Endodermal cell (in vitro differentiated cells): Measurements from ENCODE around the gene CALM3. TPM values are rescaled to one million over a fixed set of nuclear protein-coding genes. Genes with fewer than 3 reads are reported as not detected.
A peak's percentile ranks its signal among the peaks of the same experiment; 100 is the strongest.

Source experiments
- DNase-seq: peaks from one replicate; pipeline ENCODE4 v3.0.0-alpha.2; 2017
- H3K27ac ChIP-seq: 2 replicates; pipeline ENCODE4 v1.5.1; 2013; ENCODE audit warnings: mild to moderate bottlenecking, low read depth, low read length, moderate library complexity
- H3K27me3 ChIP-seq: 2 replicates; pipeline ENCODE4 v1.6.1; 2013; ENCODE audit warnings: mild to moderate bottlenecking, low read length, moderate library complexity; ENCODE audit not compliant: insufficient read depth, control insufficient read depth, poor library complexity, severe bottlenecking
- H3K36me3 ChIP-seq: 2 replicates; pipeline ENCODE4 v1.7.0; 2013; ENCODE audit warnings: mild to moderate bottlenecking, low read length, moderate library complexity; ENCODE audit not compliant: control insufficient read depth, insufficient read depth
- H3K4me1 ChIP-seq: one replicate; pipeline ENCODE4 v1.7.0; 2013; ENCODE audit warnings: low read length; ENCODE audit not compliant: control insufficient read depth, insufficient read depth
- H3K4me3 ChIP-seq: 2 replicates; pipeline ENCODE4 v1.5.1; 2013; ENCODE audit warnings: mild to moderate bottlenecking, low read length, moderate library complexity
- H3K9ac ChIP-seq: 2 replicates; pipeline ENCODE4 v1.6.1; 2013; ENCODE audit warnings: mild to moderate bottlenecking, low read length, moderate library complexity; ENCODE audit not compliant: poor library complexity, severe bottlenecking; ENCODE audit errors: extremely low read depth
- H3K9me3 ChIP-seq: 2 replicates; pipeline ENCODE4 v1.6.1; 2013; ENCODE audit warnings: mild to moderate bottlenecking, low read length, moderate library complexity; ENCODE audit not compliant: control insufficient read depth
- H3K27ac Mint-ChIP-seq: 2 replicates; pipeline ENCODE4 v1.8.0; 2020; ENCODE audit warnings: mixed read lengths
- H3K27me3 Mint-ChIP-seq: 2 replicates; pipeline ENCODE4 v1.8.0; 2021; ENCODE audit warnings: mild to moderate bottlenecking, mixed read lengths; ENCODE audit not compliant: insufficient read depth
- H3K36me3 Mint-ChIP-seq: 2 replicates; pipeline ENCODE4 v1.8.0; 2020; ENCODE audit warnings: low read depth, mixed read lengths
- H3K4me1 Mint-ChIP-seq: 2 replicates; pipeline ENCODE4 v1.8.0; 2020; ENCODE audit warnings: mixed read lengths
- H3K4me3 Mint-ChIP-seq: 2 replicates; pipeline ENCODE4 v1.8.0; 2020; ENCODE audit warnings: mild to moderate bottlenecking, moderate library complexity, mixed read lengths
- H3K9me3 Mint-ChIP-seq: 2 replicates; pipeline ENCODE4 v1.8.0; 2020; ENCODE audit warnings: mild to moderate bottlenecking, mixed read lengths
- WGBS, 2 experiments: methylation state at CpG; one replicate each; pipeline versions ENCODE4 v1.1.5 to v1.1.7; 2013; ENCODE audit warnings: missing lambda C conversion rate in 2 of 2, mixed read lengths in 1 of 2; ENCODE audit not compliant: insufficient coverage in 1 of 2, insufficient read length in 1 of 2; 5-methylcytosine and 5-hydroxymethylcytosine counted together
- total RNA-seq, 2 donors: library from RNA; stranded (reverse); fragmentation: NEBNext Ultra II Directional in 1 of 2; extraction: Animal tissue kit (Norgen Biotek cat#: 25700) in 1 of 2; gene quantifications; 2 replicates in 1 of 2; 3 replicates in 1 of 2; pipeline ENCODE4 v1.2.1, GENCODE V29; 2021
- TF ChIP-seq, protein P1 (sequence below): fragments of 200-600 bp; sonication (generic); conservative IDR thresholded peaks from 2 replicates; pipeline ENCODE4 v1.5.0; 2021; ENCODE audit warnings: antibody characterized with exemption, mild to moderate bottlenecking

CALM3 gene
- total RNA-seq, 2 donors from 2014 or later, result 564 to 573 TPM

DNA sequence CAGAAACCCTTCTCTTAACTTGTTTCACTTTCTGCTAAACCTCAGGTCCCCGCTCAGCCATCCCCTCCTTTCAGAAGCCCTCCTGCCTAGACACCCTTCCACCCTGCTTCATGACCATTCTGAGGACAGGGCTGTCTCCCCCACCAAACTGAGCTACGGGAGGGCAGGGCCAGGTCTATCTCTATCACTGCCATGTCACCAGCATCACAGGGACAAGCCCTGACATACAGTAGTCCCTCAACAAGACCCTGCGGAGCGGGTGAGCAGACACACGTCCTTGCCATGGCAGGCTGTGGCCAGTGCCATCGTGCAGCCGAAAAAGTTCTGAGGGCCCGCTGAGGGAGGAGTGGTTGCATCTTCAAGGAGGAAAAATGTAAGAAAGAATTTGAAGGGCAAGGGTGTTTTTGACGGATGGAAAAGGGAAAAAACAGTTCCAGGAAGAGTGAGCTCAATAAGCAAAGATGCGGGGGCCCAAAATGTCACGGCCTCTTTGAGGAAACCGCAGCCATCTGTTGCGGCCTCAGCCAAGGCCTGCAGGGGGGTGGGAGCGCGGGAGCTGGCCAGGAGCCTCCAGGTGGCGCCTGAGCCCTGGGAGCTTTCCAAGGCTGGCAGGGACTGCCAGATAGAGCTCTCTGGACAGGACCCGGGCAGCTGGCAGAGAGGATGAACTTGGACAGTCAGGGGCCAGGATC is 15.6 kb downstream of the CALM3 start:
- Mint-ChIP-seq H3K27ac (no peak overlapping the region), H3K27me3 (peaks cover 2% of the 10 kb centered on the region), H3K4me3 (no peak overlapping the region), H3K36me3 (no peaks in the 10 kb centered on the region), H3K9me3 (no peaks in the 10 kb centered on the region), H3K4me1 (no peaks in the 10 kb centered on the region)
- Histone ChIP-seq H3K4me3 (no peak overlapping the region), H3K9ac (no peak overlapping the region), H3K36me3 (no peaks in the 10 kb centered on the region), H3K9me3 (no peaks in the 10 kb centered on the region), H3K27me3 (no peaks in the 10 kb centered on the region), H3K27ac (no peak overlapping the region), H3K4me1 (no peaks in the 10 kb centered on the region)
- TF ChIP-seq, protein P1, sequence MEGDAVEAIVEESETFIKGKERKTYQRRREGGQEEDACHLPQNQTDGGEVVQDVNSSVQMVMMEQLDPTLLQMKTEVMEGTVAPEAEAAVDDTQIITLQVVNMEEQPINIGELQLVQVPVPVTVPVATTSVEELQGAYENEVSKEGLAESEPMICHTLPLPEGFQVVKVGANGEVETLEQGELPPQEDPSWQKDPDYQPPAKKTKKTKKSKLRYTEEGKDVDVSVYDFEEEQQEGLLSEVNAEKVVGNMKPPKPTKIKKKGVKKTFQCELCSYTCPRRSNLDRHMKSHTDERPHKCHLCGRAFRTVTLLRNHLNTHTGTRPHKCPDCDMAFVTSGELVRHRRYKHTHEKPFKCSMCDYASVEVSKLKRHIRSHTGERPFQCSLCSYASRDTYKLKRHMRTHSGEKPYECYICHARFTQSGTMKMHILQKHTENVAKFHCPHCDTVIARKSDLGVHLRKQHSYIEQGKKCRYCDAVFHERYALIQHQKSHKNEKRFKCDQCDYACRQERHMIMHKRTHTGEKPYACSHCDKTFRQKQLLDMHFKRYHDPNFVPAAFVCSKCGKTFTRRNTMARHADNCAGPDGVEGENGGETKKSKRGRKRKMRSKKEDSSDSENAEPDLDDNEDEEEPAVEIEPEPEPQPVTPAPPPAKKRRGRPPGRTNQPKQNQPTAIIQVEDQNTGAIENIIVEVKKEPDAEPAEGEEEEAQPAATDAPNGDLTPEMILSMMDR, result peak; percentile 85
- WGBS, 2 experiments, result 44 to 57% methylated on average over 16 to 17 of the region's 17 CpGs
- DNase-seq, result peak; percentile 92

DNA sequence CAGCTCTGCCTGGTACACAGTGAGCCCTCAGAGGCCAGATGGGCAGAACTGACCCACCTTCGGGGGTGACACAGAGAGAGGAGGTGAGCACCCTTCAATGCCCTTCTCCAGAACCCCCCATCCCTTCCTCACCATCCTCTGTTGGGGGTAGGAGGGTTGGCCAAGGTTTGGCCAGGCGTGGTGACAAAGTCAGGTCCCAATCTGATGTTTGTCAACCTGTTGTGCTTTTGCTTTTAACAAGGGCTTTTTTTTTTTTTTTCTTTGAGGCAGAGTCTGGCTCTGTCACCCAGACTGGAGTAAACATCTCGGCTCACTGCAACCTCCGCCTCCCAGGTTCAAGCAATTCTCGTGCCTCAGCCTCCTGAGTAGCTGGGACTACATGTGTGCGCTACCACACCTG is 16.5 kb downstream of the CALM3 start:
- no peak overlapping the region for H3K4me3 Mint-ChIP-seq
- H3K4me3 ChIP-seq, result no peak overlapping the region
- WGBS, 2 experiments, result 95% methylated on average over 5 of the region's 6 CpGs; no CpG with 5 or more reads in 1 of the 2 experiments

DNA sequence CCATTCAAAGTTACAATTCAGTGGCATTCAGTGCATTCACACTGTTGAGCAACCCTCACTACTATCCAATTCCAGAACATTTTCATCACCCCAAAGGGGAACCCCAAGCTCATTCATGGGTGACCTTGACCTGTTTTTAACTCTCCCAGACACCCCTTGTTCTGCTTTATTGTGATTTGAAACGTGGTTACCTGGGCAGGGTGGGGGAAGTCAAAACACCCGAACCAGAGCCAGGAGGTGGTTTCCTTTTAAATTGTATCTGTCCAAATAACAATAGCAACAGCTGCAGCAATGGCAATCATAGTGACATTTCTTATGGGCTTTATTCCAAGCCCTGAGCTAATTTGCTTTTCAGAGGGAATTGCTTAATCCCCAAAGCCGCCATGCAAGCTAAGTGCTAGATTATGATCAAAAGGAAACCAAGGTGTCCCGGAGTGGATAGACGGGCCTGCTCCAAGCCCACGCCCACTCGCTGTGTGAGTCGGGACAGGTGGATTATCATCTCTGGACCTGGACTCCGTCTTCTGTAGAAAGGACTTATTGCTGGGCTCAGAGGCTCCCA is 17.6 kb downstream of the CALM3 start:
- no peak overlapping the region for H3K4me3 ChIP-seq
- H3K4me1 ChIP-seq, result no peaks in the 10 kb centered on the region
- Mint-ChIP-seq H3K36me3 (no peaks in the 10 kb centered on the region), H3K4me3 (no peak overlapping the region), H3K9me3 (no peaks in the 10 kb centered on the region), H3K4me1 (no peaks in the 10 kb centered on the region), H3K27ac (no peak overlapping the region), H3K27me3 (peaks cover 4% of the 10 kb centered on the region)
- no peak for DNase-seq
- TF ChIP-seq, protein P1, result no peak
- WGBS, 2 experiments, result 88 to 92% methylated on average over 9 of the region's 9 CpGs
- H3K9me3 ChIP-seq, result no peaks in the 10 kb centered on the region
- H3K9ac ChIP-seq, result no peak overlapping the region
- no peaks in the 10 kb centered on the region for H3K27me3 ChIP-seq
- H3K36me3 ChIP-seq, result no peaks in the 10 kb centered on the region
- no peak overlapping the region for H3K27ac ChIP-seq

More for the DNA sequence above, 16.5 kb downstream of the CALM3 start:
- Histone ChIP-seq H3K9ac (no peak overlapping the region), H3K27me3 (no peaks in the 10 kb centered on the region), H3K4me1 (no peaks in the 10 kb centered on the region), H3K9me3 (no peaks in the 10 kb centered on the region), H3K36me3 (no peaks in the 10 kb centered on the region), H3K27ac (no peak overlapping the region)
- TF ChIP-seq, protein P1, result no peak
- H3K4me1 Mint-ChIP-seq, result no peaks in the 10 kb centered on the region
- H3K9me3 Mint-ChIP-seq, result no peaks in the 10 kb centered on the region
- no peak overlapping the region for H3K27ac Mint-ChIP-seq
- H3K36me3 Mint-ChIP-seq, result no peaks in the 10 kb centered on the region
- peak; percentile 32 for DNase-seq
- peaks cover 4% of the 10 kb centered on the region for H3K27me3 Mint-ChIP-seq
